HG03095 (cell line): Measurements from ENCODE around the gene CEP63.
"Not testable (repeated sequence)": the region's sequence is repeated elsewhere in the genome, so short reads cannot be mapped to it uniquely, and the experiment has no call there.

Experiments
- ATAC-seq: cut with Tn5 transposase; IDR thresholded peaks from one replicate; pipeline ENCODE4 v1.9.1; 2021; ENCODE audit warnings: moderate library complexity; ENCODE audit not compliant: unreplicated experiment

Gene CEP63

DNA sequence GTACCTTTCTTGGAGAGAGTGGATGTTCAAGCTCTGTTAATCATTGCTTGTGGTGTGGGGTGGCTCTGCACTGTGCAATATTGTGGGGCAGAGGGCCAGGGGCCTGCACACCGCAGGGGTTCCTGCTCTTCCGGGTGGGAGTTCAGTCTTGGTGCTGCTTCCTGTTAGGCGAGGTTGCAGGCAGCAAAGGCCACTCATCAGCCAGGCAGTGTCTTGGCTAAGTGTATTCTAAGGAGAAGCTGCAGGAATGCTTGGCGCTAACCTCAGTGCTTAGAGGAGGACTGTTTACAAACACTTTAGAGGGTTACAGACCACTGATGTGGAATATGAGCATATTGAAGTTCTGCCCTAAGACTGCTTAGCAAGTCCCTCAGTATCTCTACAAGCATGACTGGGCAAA, 81.7 kb downstream of the CEP63 start:
- ATAC-seq, result no peak

- no peak for ATAC-seq
Observed at GRCh38 chr3:134568790-134569189, 82.9 kb downstream of the CEP63 start.

DNA sequence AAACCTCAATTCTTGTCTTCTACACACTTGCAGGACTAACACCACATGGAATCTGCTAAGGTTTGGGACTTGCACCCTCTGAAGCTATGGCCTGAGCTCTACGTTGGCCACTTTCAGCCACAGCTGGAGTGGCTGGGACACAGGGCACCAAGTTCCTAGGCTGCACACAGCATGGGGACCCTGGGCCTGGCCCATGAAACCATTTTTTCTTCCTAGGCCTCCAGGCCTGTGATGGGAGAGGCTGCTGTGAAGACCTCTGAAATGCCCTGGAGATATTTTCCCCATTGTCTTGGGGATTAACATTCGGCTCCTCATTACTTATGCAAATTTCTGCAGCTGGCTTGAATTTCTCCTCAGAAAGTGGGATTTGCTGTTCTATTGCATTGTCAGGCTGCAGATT, 84.0 kb downstream of the CEP63 start:
- ATAC-seq, result not testable (repeated sequence)

- ATAC-seq, result no peak
Observed at GRCh38 chr3:134576426-134576825, 90.6 kb downstream of the CEP63 start.

DNA sequence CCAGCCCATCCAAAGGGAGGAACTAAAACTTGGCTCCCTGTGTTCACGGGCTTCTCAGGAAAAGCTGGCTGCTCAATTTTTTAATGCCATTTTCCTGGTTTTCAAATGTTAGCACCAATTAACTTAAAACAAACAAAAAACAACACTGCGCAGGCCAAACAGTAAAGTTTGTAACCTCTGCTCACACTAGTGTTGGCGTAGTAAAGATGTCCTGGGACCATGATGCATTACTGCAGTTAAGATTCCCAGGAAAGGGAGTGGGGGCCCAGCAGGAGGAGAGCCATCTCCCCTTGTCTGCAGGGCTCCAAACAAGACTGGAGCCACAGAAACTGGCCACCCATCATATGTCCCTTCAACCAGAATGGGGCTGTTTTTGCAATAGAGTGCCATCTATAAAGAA, 91.0 kb downstream of the CEP63 start:
- ATAC-seq, result no peak

GRCh38 chr3:134579141-134579665, 93.3 kb downstream of the CEP63 start:
- ATAC-seq, result no peak

GRCh38 chr3:134590766-134591165, 104.9 kb downstream of the CEP63 start:
- no peak for ATAC-seq

DNA sequence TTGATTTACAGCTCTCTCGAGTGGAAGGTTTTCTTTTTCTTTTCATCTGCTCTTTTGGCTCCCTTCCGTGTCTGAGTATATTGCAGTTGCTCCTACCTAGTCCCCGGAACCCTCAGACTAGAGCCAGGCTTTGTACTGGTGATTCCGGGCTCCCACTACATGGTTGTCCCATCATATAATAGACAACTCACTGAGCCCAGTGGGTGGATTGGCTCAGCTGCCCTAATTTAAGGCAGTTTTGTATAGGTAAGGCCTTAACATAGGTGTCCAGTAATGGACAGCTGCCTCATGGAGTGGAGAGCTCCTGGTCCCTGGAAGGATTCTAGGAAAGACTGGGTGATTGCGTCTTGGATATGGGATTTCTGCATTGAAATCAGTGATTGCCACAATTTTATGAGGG, 106.9 kb downstream of the CEP63 start:
- ATAC-seq, result no peak

- no peak for ATAC-seq
Observed at GRCh38 chr3:134594331-134594741, 108.5 kb downstream of the CEP63 start.

GRCh38 chr3:134594986-134595385, 109.1 kb downstream of the CEP63 start:
- ATAC-seq, result not testable (repeated sequence)

- no peak for ATAC-seq
Observed at GRCh38 chr3:134597390-134597970, 111.6 kb downstream of the CEP63 start.

DNA sequence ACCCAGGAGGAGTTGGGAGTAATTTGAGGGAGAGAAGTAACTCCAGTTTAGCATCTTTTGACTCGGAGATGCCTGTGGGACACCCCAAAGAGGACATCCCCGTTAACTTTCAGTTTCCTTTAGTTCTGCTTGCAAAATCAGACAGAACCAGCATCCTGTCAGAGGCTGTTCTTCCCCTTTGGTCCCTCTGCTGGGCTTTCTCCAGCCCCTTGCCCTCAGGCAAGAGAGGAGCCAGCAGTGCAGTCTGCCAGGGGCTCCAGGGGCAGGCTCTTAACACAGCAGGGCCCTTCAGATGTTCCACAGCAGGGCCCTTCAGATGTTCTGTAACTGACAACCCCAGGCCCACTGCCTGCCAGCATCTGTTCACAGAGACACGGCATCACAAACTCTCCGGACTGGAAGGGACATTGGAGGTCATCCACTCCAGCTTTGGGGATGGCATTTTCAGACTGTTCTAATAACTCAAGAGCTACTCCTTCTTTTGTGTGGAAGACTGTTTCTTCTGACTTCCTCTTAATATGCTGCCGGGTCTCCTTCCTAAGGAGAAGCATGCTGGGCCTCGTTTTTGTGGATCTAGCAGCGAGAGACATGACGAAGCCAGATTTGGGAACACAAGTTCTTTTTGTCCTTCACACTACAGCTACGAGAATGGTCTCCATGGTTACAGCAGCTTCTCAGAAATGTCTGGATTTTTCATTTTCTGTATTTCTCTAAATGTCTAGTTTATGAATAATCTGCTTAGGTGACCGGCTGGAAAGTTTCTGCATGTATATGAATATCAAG, 113.1 kb downstream of the CEP63 start:
- ATAC-seq, result no peak

GRCh38 chr3:134600206-134600605, 114.3 kb downstream of the CEP63 start:
- no peak for ATAC-seq

GRCh38 chr3:134600685-134601463, 115.0 kb downstream of the CEP63 start:
- ATAC-seq, result no peak

DNA sequence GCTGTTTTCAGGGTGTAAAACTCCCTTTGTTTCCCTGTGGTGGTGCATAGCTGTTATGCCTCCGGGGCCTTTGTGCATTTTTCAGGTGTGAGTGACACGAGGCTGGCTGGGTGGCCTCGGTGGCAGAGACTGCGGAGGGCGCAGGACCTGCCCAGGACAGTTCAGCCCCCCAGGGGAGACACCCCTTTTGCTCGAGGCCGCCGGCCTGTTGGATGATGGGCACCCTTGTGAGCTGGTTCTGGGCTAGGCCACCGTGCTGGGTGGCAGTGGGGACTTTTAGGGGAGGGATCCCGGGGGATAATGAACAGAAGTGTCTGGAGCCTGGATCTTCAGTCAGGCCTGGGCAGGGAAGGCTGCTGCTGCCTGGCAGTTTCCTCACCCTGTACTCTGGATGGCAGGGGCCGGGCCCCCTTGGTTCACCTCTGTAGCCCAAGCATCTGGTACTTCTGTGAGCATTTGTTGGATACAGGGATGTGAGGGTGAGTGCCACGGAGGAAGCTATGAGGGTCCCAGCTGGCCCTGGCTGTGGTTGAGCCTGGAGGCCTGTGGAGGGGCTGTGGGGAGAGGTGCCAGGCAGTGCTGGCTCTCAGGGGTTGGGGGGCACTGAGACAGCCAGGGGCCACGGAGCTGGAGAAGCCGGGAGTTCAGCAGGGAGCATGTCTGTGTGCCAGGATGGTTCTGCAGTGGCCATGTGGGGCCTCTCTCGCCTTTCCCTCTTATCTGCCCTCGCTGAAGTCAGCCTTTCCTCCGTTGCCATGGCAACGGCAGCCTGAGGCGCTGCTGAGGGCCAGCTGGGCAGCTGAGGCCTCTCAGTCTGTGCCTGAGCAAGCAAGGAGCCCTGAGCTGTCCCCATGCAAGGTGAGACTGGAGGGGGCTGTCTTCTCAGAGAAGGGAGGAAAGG, 115.9 kb downstream of the CEP63 start:
- no peak for ATAC-seq

DNA sequence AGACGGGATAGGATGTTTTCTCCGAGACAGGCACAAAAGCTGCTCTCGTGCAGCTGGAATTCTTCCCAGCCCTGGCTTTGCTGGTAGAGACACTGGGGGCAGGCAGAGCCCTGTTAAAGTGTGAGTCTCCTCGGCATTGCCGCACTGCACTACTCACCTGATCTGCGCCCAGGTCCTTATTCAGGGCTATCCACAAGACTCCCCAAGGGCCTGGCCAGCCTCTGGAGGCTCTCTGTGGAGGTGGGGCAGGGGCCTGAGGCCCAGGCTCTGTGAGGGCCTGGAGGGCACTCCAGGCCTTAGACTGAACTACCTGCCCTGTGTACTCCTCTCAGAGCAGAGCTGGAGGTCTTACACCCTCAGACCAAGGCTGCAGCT, 116.6 kb downstream of the CEP63 start:
- ATAC-seq, result no peak

DNA sequence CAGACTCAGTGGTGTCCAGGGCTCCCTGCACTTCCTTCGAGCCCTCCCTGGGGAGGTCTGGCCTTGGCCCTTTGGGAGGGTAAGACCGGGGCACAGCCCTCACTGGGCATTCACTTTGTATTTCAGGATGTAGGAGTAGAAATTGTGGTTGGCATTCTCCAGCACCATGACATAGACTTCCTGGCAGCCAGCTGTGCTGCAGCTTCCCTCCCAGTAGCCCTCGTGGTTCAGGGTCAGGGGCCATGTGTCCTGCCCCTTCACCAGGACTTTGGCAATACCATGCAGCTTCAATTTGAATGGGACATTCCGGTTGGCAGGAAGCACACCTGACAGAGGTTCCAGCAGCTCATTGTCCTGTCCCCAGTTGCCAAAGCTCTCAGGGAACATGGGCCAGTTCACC, 117.6 kb downstream of the CEP63 start:
- ATAC-seq, result no peak

- ATAC-seq, result no peak
Observed at GRCh38 chr3:134603956-134604355, 118.1 kb downstream of the CEP63 start.

DNA sequence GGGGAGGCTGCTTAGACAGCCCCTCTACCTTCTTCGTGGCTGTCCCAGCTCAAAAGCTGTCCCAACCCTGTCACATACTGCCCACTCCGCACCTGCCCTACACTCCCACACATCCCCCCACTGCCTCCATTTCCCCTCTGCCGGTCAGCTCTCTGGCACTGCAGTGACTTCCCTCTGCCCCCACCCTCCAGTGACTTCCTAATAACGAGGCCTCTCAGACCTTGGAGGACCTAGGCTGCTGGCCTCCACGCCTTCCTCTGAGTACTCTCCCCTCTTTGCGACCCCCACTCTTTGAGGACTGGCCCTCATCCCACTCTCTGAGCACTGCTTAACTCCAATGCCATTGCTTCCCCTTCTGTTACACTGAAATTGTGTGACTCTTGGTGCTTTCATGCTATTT, 119.7 kb downstream of the CEP63 start:
- ATAC-seq, result no peak
